ENCODE data around the gene MAST4.

- no peak for TF ChIP-seq TAF1 (IDR thresholded peaks at IDR 0.05; ENCODE audit: low read depth, low read length)
- TF ChIP-seq POLR2AphosphoS5 (IDR thresholded peaks at IDR 0.05; ENCODE audit: low read depth, low read length) = no peak
These were observed 446.2 kb downstream of the MAST4 start for GRCh38 chr5:67042176-67043003.

All from GM12891 (cell line).